ENCODE measurements around the gene GPR89B. TPM values are rescaled to one million over a fixed set of nuclear protein-coding genes. Genes with fewer than 3 reads are reported as not detected.

GPR89B gene
- 13.9 and 14.8 TPM in 2 replicates for total RNA-seq

GRCh38 chr1:147928236-147929132 is at the start of gene GPR89B:
Gene GPR89B, plus strand, starts transcription at chr1:147928420. Its CDS starts 117 bp downstream, at chr1:147928537.

DNA sequence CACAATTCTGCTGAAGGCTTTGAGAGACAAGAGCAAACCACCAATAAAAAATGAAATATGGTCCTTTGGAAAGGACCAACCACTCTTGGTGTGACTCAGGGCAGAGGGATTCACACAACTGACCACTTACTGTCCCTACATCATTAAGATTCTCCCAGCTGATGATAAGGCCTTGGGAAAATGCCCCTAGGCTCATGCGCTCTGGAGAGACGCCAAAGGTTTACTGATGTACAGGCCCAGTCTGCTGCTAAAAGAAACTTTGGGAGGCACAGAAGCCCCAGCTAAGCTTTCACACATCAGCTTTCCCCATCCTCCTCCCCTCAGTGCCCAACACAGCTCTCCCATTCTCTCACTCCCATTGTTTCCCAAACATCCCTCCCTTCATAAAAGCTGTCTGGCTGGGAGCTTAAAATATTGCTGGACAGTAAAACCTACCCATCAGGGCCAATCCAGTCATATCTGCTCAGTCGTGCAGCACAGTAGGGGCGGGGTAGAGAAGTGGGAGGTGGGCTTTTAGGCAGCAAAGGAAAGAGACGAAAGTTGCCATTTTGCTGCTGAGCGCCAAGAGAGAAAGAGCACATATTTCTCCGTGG is 25.9 kb upstream of the GPR89B start, which contains the start of gene GJA8:
GJA8 (plus strand) TSS at position 543 of the 593 bp plus-strand sequence. CDS start 5,161 bp downstream, outside the sequence.

Other genes with a start within 250 kb of the GPR89B start
- 2.9 and 38.4 TPM in 2 replicates for gene GJA5, start 167.8 kb upstream of the GPR89B start, total RNA-seq
- gene GJA8, start 25.6 kb upstream of the GPR89B start, total RNA-seq, result not detected in 2 replicates
- gene NBPF11, start 223.9 kb downstream of the GPR89B start, total RNA-seq, result 4.4 and 9.0 TPM in 2 replicates